ENCODE measurements around the gene SVBP.

SVBP gene

DNA sequence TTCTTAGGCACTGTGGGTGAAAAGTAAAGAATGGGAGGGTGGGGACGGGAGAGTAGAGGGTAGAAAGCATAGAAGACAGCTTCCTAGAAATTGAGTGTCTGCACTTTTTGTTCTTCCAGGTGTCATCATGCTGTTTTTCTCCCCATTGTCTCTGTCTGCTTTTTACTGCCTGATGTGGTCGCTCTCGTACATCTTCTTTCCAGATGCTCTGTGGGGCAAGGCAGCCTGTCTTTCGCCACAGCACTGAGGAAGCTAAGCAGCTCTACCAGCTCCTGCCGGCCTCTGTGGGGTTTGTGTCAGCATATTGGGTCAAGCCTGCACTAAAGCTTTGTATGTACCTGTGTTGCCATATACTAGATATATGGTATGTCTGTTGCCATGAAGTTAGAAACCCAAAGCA lies 19.2 kb downstream of the SVBP start:
- no peak for DNase-seq

DNA sequence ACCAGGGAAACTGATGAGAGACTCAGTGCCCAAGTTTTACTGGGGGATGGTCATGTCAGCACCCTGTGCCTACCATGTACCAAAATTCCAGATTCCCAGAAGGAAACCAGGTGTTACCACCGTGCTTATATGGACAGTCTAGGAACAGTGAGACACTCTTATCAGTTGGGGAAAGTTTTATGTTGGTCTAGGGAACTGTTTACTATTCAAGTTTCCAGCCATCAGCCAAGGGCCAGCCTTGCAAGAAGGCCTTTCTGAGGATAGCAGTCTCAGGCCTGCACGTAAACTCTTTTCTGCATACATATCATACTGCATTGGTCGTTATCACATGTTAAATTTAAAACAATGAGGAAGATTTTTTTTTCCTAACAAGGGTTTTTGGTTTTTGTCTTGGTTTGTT lies 19.8 kb downstream of the SVBP start:
- no peak for DNase-seq

DNA sequence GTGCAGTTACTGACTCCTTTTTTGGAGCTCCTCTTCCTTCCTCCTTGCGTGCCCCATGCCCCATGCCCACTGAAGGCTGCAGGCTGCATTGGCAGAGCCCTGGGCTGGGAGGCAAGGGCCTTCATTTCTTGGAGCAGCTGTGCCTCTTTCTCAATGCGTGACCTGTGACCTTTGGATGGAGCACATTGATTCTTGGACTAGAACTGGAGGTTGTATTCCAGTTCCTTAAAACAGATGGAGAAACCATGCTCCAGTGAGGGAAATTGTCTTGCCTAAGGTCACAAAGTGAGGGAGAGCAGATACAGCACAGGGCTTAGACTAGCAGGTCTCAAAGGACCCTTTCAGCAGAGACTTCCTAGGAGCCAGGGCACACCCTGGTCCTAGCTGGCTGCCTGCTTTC lies 23.4 kb downstream of the SVBP start:
- DNase-seq: no peak

DNA sequence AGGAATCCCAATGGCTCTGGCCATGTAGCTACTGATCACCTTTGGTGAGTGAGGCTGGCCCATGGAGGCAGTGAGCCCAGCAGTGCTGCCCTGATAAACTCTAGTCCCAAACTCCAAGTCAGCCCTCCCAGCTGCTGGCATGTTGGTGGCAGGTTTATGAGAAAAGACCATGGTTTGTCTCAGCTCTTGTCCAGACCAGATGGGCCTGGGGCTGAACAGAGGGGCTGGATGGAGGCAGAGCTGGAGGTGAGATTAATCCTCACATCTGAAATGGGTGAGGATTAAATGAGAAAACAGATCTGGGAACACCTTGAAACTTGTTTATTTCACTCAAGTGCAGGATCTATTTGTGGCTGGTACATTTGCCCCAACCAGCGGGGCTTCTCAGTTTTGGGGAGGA lies 29.2 kb downstream of the SVBP start:
- DNase-seq: no peak

DNA sequence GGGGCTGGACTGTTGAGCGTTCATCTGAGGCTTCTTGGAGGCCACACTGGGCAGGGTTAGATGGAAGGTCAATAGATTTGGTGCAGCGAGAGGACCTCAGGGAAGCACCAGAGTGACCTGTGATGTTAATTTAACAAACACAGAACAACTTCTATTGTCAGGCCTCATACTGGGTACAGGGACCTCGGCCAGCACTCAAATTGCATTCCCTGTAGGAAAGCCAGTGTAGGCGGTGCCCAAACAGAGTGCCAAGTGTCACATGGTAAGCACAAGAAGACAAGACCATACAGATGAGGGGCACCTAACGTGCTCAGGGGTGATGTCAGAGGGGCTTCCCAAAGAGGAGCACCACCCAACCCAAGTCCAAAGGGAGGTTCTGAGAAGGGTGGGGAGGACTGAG lies 31.1 kb downstream of the SVBP start:
- DNase-seq: no peak

DNA sequence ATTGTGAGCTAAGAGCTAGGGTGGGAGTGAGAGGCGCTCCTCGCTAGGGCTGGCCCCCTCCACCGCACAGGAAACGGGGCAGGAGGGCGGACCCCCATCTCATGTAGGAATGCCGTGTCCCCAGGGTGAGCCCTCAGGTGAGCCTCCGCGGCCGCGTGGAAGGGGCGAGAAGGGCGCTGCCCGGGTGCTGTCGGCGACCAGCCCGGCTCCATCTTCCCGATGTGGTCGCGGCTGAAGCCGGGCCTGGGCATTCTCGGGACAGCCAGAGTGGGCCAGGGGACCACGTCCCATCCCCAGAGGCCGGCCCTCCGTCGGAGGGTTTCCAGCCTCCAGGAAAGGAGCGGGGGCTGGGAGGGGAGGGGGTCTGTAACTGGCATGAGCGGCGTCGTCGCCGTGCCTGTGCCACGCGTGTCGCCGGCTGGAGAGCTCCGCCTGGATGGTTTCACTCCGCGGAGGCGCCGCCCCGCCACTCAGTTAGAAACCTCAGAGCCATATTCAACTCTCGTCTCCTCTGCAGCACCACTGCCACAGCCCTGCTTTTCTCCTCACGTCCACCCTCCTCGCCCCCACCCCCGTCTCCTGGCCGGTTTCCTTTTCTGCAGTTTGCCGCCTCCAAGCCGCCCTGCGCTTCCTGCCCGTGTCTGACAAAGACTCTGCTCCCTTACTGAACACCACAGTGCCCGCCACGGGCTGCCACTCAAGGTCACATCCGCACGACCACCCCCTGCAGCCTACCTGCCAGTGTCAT lies 32.1 kb downstream of the SVBP start, which contains the start of gene TMEM269:
Gene TMEM269, plus strand, starts transcription at position 46 of the 748 bp plus-strand sequence. CDS start 4,903 bp downstream, outside the sequence.
- DNase-seq: no peak

DNA sequence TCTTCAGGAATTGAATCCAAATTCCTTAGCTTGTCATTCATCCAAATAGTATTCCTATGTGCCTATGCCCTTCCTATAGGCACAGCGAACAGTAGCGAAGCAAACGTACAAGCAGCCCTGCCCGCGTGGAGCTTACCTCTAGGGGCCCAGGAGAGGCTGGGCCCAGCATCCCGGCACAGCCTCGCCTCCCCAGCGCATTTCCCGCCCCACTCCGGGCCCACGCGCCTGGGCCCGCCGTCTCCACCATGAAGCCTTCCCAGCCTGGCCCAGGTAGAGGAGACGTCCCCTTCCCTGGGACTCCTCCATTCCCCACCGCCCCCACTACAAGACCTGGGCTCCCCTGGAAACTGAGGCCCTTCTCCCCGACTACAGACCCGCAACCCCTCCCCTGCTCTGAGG lies 32.7 kb downstream of the SVBP start:
- DNase-seq: no peak

DNA sequence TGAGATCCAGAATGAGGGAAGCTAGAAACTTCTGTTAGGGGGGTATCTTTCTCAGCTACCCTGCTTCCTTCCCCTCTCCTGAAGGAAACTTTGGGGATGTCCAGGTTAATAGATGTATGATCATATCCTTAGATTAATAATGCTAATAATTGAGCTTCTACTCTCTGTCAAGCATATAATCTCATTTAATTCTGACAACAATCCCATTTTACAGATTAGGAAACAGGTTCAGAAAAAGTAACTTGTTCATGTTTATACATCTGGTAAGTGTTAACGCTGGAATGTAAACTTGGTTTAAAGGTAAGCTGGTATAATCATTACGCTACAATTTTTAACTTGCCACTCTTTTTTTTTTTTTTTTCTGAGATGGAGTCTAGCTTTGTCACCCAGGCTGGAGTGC lies 34.1 kb downstream of the SVBP start:
- DNase-seq: no peak

DNA sequence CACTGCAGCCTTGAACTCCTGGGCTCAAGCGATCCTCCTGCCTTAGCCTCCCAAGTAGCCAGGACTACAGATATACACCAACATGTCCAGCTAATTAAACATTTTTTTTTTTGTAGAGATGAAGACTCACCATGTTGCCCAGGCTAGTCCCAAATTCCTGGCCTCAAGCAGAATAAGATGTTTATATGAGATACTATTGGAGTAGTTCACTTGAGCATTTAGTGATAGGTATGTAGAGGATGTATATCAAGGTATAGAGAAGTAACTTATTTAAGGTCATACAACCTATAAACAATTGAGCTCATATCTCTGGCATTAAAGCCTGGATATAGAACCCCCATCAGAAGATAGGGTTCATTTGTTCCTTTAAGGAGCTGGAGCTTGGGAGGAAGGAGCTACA lies 37.0 kb downstream of the SVBP start:
- no peak for DNase-seq

DNA sequence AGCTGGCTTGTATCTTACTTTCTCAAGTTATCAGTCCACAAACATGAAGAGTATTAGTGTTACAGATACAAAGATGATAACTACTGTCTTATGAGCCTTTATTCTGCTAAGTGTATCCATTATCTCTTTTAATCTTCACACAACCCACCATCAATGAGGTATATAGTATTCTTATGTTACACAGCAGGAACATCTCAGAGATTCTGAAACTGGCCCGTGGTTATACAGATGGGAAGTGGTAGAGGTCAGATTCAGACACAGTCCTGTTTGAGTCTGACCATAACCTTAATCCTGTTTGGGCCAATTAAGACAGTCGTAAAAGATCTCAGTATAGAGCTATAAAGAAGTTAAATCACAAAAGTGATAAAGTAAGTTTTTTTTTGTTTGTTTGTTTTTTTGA lies 37.5 kb downstream of the SVBP start:
- DNase-seq: no peak

DNA sequence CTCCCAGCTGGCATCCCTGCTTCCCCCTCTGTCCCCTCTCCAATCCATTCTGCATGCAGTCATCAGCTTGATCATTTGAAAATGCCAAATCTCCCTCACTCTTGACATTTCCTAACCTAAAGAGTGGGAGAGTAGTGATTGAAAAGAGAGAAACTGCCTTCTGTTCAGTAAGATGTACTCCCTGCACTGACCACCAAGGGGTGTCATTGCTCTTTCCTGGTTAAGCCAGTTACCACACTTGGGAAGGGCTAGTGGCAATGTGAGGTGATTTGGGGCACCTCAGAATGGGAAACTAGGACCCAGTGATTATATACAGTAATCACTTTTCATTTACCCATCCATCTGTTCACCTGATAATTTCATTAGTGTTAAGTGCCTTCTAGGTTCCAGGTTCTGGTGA lies 39.3 kb downstream of the SVBP start:
- no peak for DNase-seq

DNA sequence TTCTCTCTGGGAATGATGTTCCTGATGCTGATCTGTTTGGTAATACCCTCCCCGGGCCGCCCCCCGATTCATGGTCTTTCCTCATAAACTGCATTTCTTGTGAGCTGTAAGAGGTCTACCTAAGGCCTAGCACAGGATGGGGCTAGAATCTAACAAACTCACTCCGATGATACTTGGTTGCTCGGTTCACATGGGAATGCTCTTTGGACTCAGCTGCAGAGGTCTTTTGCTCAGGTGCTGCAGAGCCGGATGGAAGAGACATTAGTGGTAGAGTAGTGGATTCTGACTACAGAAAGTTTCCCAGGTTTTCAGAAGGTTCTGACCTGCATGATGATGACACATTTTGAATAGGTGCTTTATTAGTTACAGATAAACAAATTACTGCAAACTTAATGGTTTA lies 40.7 kb downstream of the SVBP start:
- DNase-seq: no peak

DNA sequence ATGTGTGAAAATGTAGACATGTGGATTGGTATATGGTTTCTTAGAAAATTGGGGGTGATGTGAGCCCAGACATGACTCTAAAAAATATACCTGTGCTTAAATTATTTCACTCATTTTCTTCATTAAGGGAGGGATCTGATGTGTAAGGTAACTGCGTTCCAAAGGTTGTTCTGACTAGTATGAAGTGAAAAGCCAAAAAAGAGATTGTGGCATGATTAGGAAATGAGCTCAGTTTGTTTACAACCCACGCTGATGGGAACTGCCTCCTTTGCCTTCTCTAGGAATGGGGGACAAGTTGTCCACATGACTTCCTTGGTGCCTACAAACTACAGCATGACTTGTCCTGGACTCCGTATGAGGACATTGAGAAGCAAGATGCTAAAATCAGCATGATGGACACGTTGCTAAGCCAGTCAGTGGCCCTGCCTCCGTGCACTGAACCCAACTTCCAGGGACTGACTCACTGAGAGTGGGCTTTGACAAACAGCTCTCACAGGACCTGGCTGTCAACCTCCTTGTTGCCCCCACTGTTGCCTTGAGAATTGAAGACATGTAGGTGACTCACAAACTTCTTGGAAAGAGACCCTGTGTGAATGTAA lies 42.2 kb downstream of the SVBP start:
- DNase-seq: no peak

DNA sequence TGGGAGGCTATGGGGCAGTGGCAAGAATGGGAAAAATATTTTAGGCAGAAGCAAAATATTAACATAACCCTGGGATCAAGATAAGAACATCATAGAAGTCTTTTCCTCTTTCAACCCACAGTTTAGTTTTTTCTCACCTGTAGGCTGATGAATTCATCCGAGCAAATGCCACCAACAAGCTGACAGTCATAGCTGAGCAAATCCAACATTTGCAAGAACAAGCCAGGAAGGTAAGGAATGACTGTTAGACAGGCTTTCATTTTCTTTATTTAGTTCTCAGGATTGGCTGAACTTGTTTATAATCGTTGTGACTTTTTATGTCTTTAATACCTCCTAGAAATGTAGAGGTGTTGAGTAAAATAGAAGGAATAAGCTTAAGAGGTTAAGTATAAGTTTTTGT lies 43.8 kb downstream of the SVBP start:
- no peak for DNase-seq

DNA sequence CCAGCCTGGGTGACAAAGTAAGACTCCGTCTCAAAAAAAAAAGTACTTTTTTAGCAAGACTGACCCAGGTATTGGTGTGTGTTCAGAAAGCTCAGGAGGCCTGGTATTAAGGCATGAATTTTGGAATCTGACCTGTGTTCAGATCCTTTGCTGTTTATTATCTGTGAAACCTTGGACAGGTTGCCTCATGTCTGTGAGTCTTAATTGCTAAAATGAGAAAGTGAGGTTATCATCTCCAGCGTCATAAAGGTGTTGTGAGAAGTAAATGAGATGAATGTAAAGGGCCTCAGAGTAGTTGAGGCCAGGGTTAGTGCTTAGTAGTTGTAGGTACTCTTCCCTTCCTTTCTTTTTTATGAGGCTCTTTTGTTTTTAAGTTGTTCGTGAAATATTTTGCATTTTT lies 47.4 kb downstream of the SVBP start:
- no peak for DNase-seq

DNA sequence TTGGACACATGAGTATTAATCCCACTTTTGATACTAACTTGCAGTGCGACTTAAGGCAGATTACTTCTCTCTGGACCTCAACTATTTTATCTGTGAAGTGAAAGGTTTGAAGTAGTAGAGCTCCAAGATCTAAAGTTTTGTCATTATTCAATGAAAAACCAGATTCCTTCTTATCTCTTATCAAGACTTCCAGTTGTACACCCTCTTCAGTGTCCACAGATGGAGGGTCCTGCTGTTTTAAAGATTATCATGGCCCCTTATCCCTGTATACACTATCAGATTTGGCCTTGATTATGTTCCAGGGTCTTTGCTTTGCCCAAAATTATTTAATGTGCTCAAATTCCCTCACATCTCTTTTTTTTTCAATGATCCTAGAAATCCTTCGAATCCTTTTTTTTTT lies 49.0 kb downstream of the SVBP start:
- DNase-seq: no peak

DNA sequence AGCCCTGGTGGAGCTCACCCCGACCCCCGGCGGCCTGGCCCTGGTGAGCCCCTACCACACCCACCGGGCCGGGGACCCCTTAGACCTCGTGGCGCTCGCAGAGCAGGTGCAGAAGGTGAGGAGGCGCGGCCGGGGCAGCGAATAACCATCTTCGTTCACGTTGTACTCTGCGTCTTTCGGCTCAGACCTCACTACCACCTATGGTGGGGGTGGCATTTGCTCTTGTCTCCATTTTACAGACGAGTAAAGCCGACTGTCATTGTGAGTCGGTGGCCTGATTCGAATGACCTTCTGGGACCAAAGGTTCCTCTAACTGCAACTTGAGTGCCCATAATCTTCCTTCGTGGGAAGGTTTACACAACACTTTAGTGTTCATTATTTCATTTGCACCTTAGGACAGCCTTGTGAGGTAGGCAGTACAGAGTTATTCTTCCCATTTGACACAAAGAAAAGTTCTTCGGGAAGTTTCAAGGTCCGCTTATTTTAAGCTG lies 49.6 kb downstream of the SVBP start:
- no peak for DNase-seq

DNA sequence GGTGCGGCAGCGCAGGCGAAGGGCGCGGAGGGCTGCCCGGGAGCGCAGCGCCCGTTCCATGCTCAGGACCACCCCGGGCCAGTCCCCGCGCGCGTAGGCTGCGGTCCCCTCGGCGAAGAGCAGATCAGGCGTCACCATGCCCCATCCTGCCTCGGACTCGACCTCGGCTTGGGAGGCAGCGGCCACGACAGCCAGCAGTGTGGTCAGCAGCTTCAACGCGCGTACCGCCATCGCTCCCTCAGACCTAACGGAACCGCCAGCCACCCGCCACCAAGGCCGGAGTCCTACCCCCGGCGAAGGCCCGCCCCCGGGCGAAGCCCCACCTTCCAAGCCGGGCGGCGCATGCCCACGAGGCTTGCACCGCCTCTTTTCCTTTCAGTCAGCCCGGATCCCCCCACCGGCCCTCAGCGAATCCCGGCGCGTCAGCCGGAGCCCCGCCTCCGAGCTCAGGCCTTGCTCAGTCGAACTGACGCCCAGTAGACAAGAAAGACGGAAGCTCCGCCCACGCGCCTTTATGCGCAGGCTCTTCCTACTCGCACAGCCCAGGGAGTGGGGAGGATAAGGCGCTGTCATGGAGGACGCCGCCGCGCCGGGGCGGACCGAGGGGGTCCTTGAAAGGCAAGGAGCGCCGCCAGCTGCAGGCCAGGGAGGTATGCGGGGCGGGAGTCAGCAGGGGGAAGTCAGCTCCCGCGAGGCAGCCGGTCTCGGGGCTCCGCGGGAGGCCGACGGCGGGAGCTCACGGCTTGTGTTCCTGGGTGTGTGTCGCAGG lies 50.3 kb downstream of the SVBP start, which contains the start of the genes C1orf50 and P3H1:
Gene C1orf50, plus strand, starts transcription at position 509 of the 769 bp plus-strand sequence. Its CDS starts 63 bp downstream, at position 572.
Gene P3H1, minus strand, starts transcription at position 288 of the 769 bp plus-strand sequence. Its CDS starts 57 bp downstream, at position 231.
- DNase-seq: peak; percentile 97 to 99

DNA sequence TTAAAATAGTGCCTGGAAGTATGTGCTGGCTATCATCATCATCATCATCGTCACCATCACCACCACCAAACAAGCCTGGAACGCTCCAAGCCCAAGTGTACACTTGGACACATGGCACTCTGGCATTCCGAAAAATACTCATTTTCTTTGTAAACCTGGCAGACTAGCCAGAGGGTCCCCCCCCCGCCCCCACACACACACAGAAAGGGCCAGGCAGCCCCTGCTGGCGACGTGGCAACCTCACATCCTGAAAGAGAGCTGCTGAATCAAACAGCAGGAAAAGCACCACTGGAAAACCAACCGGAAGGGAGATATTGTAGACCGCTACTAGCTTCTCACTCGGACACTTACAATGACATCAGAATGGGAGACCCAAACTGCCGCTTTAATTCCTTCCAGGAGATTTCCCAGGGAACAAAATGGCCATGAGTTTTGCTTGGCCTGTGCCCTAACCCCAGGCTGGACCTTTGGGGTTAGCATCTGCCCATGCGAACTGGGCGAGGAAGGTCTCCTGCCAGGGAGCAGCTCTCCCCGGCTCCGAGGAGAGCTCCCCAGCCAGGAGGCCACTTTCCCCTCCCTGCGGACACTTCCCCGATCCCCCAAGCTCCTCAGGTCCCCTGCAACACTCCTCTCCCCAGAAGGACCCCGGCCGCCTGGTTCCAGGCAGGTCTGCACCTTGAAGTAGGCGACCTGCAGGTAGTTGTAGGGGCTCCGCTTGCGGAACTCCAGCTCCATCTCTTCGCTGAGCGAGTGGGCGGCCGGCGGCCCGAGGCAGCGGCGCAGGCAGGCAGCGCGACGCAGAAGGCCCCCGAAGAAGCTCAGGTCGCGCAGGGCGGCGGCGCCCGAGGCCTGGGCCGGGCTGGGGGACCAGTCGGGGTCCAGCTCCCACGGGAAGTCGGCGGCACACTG lies 51.1 kb downstream of the SVBP start:
- DNase-seq: peak in 1 of 2 experiments; percentile 29

DNA sequence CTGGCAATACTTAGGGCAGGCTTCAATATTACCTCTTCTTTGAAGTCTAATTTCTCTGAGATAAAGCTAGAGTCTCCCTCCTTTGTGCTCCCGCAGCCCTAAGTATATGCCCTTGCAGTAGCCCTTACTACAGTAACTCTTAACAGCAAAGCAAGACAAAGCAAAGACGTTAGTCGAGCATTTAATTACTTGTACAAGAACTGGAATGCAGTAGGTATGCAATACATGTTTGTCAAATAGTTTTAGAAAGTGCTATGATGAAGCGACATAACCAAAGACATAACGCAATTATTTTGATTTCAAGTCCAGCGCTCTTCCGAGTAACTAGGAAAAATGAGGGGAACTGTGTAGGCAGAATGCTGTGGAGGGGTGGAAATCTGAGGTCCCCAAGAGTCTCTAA lies 51.9 kb downstream of the SVBP start:
- no peak for DNase-seq

DNA sequence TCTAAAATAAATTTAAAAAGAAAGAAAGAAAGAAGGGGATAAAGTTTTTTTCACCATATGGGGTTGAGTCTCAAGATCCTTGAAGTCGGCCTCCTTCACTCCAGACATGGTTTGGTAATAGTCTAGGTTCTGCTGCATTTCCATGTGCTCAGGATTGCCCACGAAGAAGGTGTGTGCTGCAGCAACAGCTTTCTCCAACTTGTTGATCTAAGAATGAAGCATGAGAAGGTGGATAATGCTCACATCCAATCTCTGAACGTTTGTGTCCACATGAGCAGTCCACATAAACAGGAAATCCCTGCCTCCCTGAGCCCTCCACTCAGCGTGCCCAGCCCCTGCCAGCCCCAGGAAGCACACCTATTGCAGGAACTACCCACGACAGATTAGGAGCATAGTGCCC lies 54.9 kb downstream of the SVBP start:
- DNase-seq: no peak

DNA sequence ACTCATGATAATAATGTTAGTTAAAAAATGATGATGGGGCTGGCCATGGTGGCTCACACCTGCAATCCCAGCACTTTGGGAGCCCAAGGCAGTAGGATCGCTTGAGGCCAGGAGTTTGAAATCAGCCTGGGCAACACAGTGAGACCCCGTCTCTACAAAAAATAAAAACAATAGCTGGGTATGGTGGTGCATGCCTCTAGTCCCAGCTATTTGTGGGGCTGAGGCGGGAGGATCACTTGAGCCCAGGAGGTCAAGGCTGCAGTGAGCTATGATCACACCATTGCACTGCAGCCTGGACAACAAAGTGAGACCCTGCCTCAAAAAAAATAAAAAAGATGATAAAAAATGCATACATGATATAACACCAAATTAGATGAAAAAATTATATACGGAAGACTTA lies 55.6 kb downstream of the SVBP start:
- no peak for DNase-seq

DNA sequence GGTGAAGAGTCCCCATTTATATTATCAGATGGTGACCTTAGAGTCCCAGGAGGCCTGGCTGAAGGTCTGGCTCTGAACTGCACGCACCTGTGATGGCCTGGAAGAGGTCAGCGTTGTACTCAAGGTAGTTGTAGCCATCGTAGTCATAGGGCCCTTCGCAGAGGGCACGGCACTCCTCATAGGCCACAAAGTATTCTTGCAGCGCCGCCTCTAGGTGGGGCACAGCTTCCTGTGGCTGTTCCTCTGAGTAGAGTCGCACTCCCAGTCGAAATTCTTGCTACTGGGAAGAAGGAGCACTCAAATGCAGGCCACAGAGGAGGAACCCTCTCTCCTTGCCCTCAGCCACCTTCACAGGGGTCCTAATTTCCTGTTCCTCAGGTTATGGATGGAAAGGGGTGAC lies 58.1 kb downstream of the SVBP start:
- no peak for DNase-seq
